ENCODE data around the gene ZDHHC12. TPM values are rescaled to one million over a fixed set of nuclear protein-coding genes. Genes with fewer than 3 reads are reported as not detected.
"Not testable (repeated sequence)": the region's sequence is repeated elsewhere in the genome, so short reads cannot be mapped to it uniquely, and the experiment has no call there.

Gene ZDHHC12
- total RNA-seq, 1 donor from 2014 or later, result 40.0 TPM

- peak overlapping the region; percentile 74 for H3K27ac Mint-ChIP-seq
- no peak for TF ChIP-seq CTCF (IDR thresholded peaks at IDR 0.05)
- CTCF ChIA-PET, result interaction anchor here (1.0 kb wide), 1 partner anchor 10 kb away, joined by 3 read pairs; no protein-coding TSS in a partner anchor
- ATAC-seq (ENCODE audit: low read depth) (peak; percentile 41), DNase-seq (no peak)
- H3K36me3 Mint-ChIP-seq (ENCODE audit: low read depth), result peaks cover 66% of the 10 kb centered on the region
- peak overlapping the region; percentile 46 for H3K4me3 Mint-ChIP-seq
- intact Hi-C loops (cut with micrococcal nuclease), result no loop called here
- H3K4me1 Mint-ChIP-seq, result peaks cover 45% of the 10 kb centered on the region
- H3K9me3 Mint-ChIP-seq, result no peaks in the 10 kb centered on the region
- no peaks in the 10 kb centered on the region for H3K27me3 Mint-ChIP-seq
- POLR2A ChIA-PET, result interaction anchor here (0.6 to 3.3 kb wide), 6 partner anchors 8 to 237 kb away, joined by 3 to 61 read pairs (median 6); partner anchors contain the start of genes PKN3 and ZDHHC12
Measured at GRCh38 chr9:128694344-128694743, 29.6 kb downstream of the ZDHHC12 start.

- Mint-ChIP-seq H3K4me1 (peaks cover 45% of the 10 kb centered on the region), H3K4me3 (peak overlapping the region; percentile 36), H3K36me3 (ENCODE audit: low read depth) (peaks cover 66% of the 10 kb centered on the region), H3K27ac (peak overlapping the region; percentile 74)
- ChIA-PET CTCF (interaction anchor here (0.8 to 1.0 kb wide), 2 partner anchors 8 to 10 kb away, joined by 3 read pairs; partner anchors contain the start of gene PKN3), POLR2A (interaction anchor here (0.7 to 3.3 kb wide), 7 partner anchors 8 to 50 kb away, joined by 3 to 61 read pairs (median 6); partner anchors contain the start of genes PKN3 and ZDHHC12)
- intact Hi-C loops (cut with micrococcal nuclease); H3K9me3 Mint-ChIP-seq; DNase-seq; H3K27me3 Mint-ChIP-seq; ATAC-seq (ENCODE audit: low read depth): not testable (repeated sequence)
Measured at GRCh38 chr9:128693738-128694137, 30.2 kb downstream of the ZDHHC12 start.

- CTCF ChIA-PET, result interaction anchor here (1.6 kb wide), 1 partner anchor 12 kb away, joined by 7 read pairs; the partner anchor contains the start of gene PKN3
- POLR2A ChIA-PET, result interaction anchor here (0.6 to 3.8 kb wide), 7 partner anchors 10 to 111 kb away, joined by 4 to 16 read pairs (median 12); partner anchors contain the start of genes DYNC2I2, PKN3 and ZDHHC12
- H3K27ac Mint-ChIP-seq, result peak overlapping the region; percentile 97
- peaks cover 57% of the 10 kb centered on the region for H3K36me3 Mint-ChIP-seq (ENCODE audit: low read depth)
- H3K4me1 Mint-ChIP-seq, result peaks cover 66% of the 10 kb centered on the region
- ATAC-seq (ENCODE audit: low read depth) (no peak), DNase-seq (no peak)
- no peaks in the 10 kb centered on the region for H3K27me3 Mint-ChIP-seq
- peak overlapping the region; percentile 98 for H3K4me3 Mint-ChIP-seq
- intact Hi-C loops (cut with micrococcal nuclease), result no loop called here
- no peak for TF ChIP-seq CTCF (IDR thresholded peaks at IDR 0.05)
- no peaks in the 10 kb centered on the region for H3K9me3 Mint-ChIP-seq
Measured at GRCh38 chr9:128690684-128691034, 33.3 kb downstream of the ZDHHC12 start.

GRCh38 chr9:128689820-128690683 lies 33.9 kb downstream of the ZDHHC12 start:
- intact Hi-C loops (cut with micrococcal nuclease), result loop anchor here (1.0 to 10.0 kb wide), 7 partner anchors 12 to 365 kb away; partner anchors contain the start of genes COQ4, GLE1, KYAT1 and LRRC8A
- POLR2A ChIA-PET, result interaction anchor here (0.6 to 3.8 kb wide), 23 partner anchors 9 to 662 kb away, joined by 3 to 16 read pairs (median 4); partner anchors contain the start of genes DYNC2I2, ENDOG, PKN3 and SPTAN1
- CTCF ChIA-PET, result interaction anchor here (1.6 kb wide), 1 partner anchor 12 kb away, joined by 7 read pairs; the partner anchor contains the start of gene PKN3
- ATAC-seq (ENCODE audit: low read depth) (peak; percentile 2), DNase-seq (peak; percentile 32)
- peak overlapping the region; percentile 97 for H3K27ac Mint-ChIP-seq
- peaks cover 53% of the 10 kb centered on the region for H3K36me3 Mint-ChIP-seq (ENCODE audit: low read depth)
- H3K9me3 Mint-ChIP-seq, result no peaks in the 10 kb centered on the region
- TF ChIP-seq CTCF (IDR thresholded peaks at IDR 0.05), result no peak
- H3K4me3 Mint-ChIP-seq, result peak overlapping the region; percentile 98
- no peaks in the 10 kb centered on the region for H3K27me3 Mint-ChIP-seq
- H3K4me1 Mint-ChIP-seq, result peaks cover 72% of the 10 kb centered on the region

- H3K4me1 Mint-ChIP-seq, result peaks cover 72% of the 10 kb centered on the region
- H3K27ac Mint-ChIP-seq, result no peak overlapping the region
- no peaks in the 10 kb centered on the region for H3K9me3 Mint-ChIP-seq
- peaks cover 51% of the 10 kb centered on the region for H3K36me3 Mint-ChIP-seq (ENCODE audit: low read depth)
- intact Hi-C loops (cut with micrococcal nuclease), result loop anchor here (1.0 to 10.0 kb wide), 7 partner anchors 13 to 365 kb away; partner anchors contain the start of genes COQ4, GLE1, KYAT1 and LRRC8A
- peak overlapping the region; percentile 64 for H3K4me3 Mint-ChIP-seq
- ChIA-PET CTCF (no interaction called here), POLR2A (interaction anchor here (0.5 to 3.8 kb wide), 24 partner anchors 9 to 662 kb away, joined by 3 to 16 read pairs (median 4); partner anchors contain the start of genes DYNC2I2, ENDOG, PKN3 and SPTAN1)
- ATAC-seq (ENCODE audit: low read depth), result peak; percentile 22
- no peak for DNase-seq
- H3K27me3 Mint-ChIP-seq, result no peaks in the 10 kb centered on the region
- TF ChIP-seq CTCF (IDR thresholded peaks at IDR 0.05), result no peak
Measured at GRCh38 chr9:128689293-128689774, 34.6 kb downstream of the ZDHHC12 start.

Data from activated B cell treated with CpG ODN at 0.5 μM for 24 hours (primary cell).